Measurements from ENCODE around the gene MKLN1. TPM values are rescaled to one million over a fixed set of nuclear protein-coding genes. Genes with fewer than 3 reads are reported as not detected.

Gene MKLN1
- 14.4 and 15.9 TPM in 2 replicates for polyA plus RNA-seq
- polyA minus RNA-seq, result 65.2 and 82.3 TPM in 2 replicates

DNA sequence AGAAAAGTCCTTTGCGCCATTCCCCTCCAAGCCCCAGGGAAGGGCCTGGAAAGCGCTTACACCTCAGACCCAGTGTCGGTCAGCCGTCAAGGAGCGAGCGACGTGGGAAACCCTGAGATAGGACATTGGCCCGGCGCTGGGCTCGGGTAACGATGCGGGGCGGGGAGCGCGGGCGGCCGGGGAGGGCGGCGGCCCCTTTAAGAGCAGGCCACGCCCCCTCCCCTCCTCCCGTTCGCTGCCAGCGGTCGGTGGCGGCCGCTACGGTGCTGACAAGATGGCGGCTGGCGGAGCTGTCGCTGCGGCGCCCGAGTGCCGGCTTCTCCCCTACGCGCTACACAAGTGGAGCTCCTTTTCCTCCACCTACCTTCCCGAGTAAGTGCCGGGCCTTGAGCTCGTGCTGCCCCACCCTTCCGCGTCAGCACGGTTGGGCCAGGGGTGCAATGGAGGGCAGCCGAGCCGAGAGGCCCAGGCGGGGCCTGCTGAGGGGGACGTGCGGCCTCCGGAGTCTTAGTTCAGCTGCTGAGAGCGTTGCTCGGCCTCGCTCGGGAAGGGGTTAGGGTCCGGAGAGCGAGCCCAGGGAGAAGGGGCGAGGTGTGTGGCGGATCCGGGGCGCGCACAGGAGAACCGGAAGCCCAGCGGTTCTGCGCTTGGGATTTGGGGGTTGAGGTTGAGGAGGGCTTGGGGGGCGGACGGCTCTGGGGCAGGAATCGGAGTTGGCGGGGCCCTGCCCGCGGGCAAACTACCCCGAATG lies at the start of gene MKLN1:
MKLN1 (plus strand) TSS at position 251 of the 751 bp plus-strand sequence; CDS start at position 275, 24 bp downstream.
- no peaks in the 10 kb centered on the region for H4K20me1 ChIP-seq (ENCODE audit: insufficient read depth)
- H3K79me2 ChIP-seq (replicated peaks; ENCODE audit: insufficient read depth, low read length), result peaks cover 49% of the 10 kb centered on the region
- H3K9ac ChIP-seq (ENCODE audit: low read length), result peak within 1 kb of the TSS; percentile 95
- H2AFZ ChIP-seq (ENCODE audit: low read depth, low read length), result peak within 1 kb of the TSS; percentile 86
- peak within 1 kb of the TSS; percentile 95 for H3K4me3 ChIP-seq (ENCODE audit: low read length)
- H3K9me2 ChIP-seq (ENCODE audit: insufficient read depth, low read length), result no peaks in the 10 kb centered on the region
- peak within 1 kb of the TSS; percentile 85 for H3K4me2 ChIP-seq (ENCODE audit: low read length)
- H3F3A ChIP-seq (ENCODE audit: insufficient read depth, low read length, poor library complexity, severe bottlenecking), result no peaks in the 10 kb centered on the region
- peak; percentile 90 for TF ChIP-seq POLR2AphosphoS5 (IDR thresholded peaks at IDR 0.05)
- TF ChIP-seq, protein P1, sequence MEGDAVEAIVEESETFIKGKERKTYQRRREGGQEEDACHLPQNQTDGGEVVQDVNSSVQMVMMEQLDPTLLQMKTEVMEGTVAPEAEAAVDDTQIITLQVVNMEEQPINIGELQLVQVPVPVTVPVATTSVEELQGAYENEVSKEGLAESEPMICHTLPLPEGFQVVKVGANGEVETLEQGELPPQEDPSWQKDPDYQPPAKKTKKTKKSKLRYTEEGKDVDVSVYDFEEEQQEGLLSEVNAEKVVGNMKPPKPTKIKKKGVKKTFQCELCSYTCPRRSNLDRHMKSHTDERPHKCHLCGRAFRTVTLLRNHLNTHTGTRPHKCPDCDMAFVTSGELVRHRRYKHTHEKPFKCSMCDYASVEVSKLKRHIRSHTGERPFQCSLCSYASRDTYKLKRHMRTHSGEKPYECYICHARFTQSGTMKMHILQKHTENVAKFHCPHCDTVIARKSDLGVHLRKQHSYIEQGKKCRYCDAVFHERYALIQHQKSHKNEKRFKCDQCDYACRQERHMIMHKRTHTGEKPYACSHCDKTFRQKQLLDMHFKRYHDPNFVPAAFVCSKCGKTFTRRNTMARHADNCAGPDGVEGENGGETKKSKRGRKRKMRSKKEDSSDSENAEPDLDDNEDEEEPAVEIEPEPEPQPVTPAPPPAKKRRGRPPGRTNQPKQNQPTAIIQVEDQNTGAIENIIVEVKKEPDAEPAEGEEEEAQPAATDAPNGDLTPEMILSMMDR (IDR thresholded peaks at IDR 0.05; ENCODE audit: poor library complexity, severe bottlenecking), result no peak
- peak; percentile 60 for TF ChIP-seq EP300 (conservative IDR thresholded peaks at IDR 0.05; ENCODE audit: poor library complexity, severe bottlenecking)
- TF ChIP-seq RAD21 (conservative IDR thresholded peaks at IDR 0.05), result peak; percentile 63
- TF ChIP-seq SMC3 (conservative IDR thresholded peaks at IDR 0.05; ENCODE audit: poor library complexity), result peak; percentile 64
- TF ChIP-seq, protein P2, sequence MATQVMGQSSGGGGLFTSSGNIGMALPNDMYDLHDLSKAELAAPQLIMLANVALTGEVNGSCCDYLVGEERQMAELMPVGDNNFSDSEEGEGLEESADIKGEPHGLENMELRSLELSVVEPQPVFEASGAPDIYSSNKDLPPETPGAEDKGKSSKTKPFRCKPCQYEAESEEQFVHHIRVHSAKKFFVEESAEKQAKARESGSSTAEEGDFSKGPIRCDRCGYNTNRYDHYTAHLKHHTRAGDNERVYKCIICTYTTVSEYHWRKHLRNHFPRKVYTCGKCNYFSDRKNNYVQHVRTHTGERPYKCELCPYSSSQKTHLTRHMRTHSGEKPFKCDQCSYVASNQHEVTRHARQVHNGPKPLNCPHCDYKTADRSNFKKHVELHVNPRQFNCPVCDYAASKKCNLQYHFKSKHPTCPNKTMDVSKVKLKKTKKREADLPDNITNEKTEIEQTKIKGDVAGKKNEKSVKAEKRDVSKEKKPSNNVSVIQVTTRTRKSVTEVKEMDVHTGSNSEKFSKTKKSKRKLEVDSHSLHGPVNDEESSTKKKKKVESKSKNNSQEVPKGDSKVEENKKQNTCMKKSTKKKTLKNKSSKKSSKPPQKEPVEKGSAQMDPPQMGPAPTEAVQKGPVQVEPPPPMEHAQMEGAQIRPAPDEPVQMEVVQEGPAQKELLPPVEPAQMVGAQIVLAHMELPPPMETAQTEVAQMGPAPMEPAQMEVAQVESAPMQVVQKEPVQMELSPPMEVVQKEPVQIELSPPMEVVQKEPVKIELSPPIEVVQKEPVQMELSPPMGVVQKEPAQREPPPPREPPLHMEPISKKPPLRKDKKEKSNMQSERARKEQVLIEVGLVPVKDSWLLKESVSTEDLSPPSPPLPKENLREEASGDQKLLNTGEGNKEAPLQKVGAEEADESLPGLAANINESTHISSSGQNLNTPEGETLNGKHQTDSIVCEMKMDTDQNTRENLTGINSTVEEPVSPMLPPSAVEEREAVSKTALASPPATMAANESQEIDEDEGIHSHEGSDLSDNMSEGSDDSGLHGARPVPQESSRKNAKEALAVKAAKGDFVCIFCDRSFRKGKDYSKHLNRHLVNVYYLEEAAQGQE (IDR thresholded peaks at IDR 0.05; ENCODE audit: borderline replicate concordance), result peak; percentile 95
- TF ChIP-seq MXI1 (conservative IDR thresholded peaks at IDR 0.05; ENCODE audit: poor library complexity, severe bottlenecking), result peak; percentile 69
- no peak for TF ChIP-seq EZH2 (IDR thresholded peaks at IDR 0.05; ENCODE audit: borderline replicate concordance, insufficient read depth, low read length, poor library complexity, severe bottlenecking)
- peak; percentile 96 for TF ChIP-seq TAF1 (IDR thresholded peaks at IDR 0.05; ENCODE audit: low read depth)
- H3K27me3 ChIP-seq (ENCODE audit: insufficient read depth, low read depth, low read length), result no peaks in the 10 kb centered on the region
- H3K9me3 ChIP-seq (ENCODE audit: low read length), result no peaks in the 10 kb centered on the region
- no peaks in the 10 kb centered on the region for H3K36me3 ChIP-seq (ENCODE audit: insufficient read depth, low read length)
- peak within 1 kb of the TSS; percentile 93 for H3K27ac ChIP-seq (ENCODE audit: low read length)

DNA sequence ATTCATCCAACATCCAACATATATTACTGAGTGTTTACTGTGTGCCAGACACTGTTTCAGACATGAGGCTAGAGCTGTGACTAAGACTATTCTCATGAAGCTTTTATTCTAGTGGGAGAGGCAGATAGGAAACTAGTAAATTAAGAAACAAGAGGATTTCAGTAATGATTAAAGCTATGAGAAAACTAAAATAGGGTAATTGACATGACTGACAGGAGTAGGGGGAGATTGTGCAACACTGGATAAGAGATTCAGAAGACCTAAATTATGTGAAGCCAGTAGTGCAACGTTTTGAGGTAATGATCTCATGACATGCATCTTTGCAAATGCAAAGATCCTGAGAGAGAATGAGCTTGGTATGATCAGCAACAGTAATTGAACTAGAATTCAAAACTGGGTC lies 48.6 kb upstream of the MKLN1 start:
- Histone ChIP-seq H3K9me2 (ENCODE audit: insufficient read depth, low read length) (no peaks in the 10 kb centered on the region), H3K27me3 (ENCODE audit: insufficient read depth, low read depth, low read length) (no peaks in the 10 kb centered on the region), H2AFZ (ENCODE audit: low read depth, low read length) (no peak overlapping the region), H3K36me3 (ENCODE audit: insufficient read depth, low read length) (no peaks in the 10 kb centered on the region), H3K9me3 (ENCODE audit: low read length) (no peaks in the 10 kb centered on the region), H3K9ac (ENCODE audit: low read length) (no peak overlapping the region), H3F3A (ENCODE audit: insufficient read depth, low read length, poor library complexity, severe bottlenecking) (no peaks in the 10 kb centered on the region), H3K4me2 (ENCODE audit: low read length) (no peak overlapping the region), H3K79me2 (replicated peaks; ENCODE audit: insufficient read depth, low read length) (no peaks in the 10 kb centered on the region), H4K20me1 (ENCODE audit: insufficient read depth) (no peaks in the 10 kb centered on the region), H3K27ac (ENCODE audit: low read length) (no peak overlapping the region), H3K4me3 (ENCODE audit: low read length) (no peak overlapping the region)
- TF ChIP-seq POLR2AphosphoS5 (IDR thresholded peaks at IDR 0.05) (no peak), EZH2 (IDR thresholded peaks at IDR 0.05; ENCODE audit: borderline replicate concordance, insufficient read depth, low read length, poor library complexity, severe bottlenecking) (no peak), SMC3 (conservative IDR thresholded peaks at IDR 0.05; ENCODE audit: poor library complexity) (no peak), MXI1 (conservative IDR thresholded peaks at IDR 0.05; ENCODE audit: poor library complexity, severe bottlenecking) (no peak), RAD21 (conservative IDR thresholded peaks at IDR 0.05) (no peak), TAF1 (IDR thresholded peaks at IDR 0.05; ENCODE audit: low read depth) (no peak), EP300 (conservative IDR thresholded peaks at IDR 0.05; ENCODE audit: poor library complexity, severe bottlenecking) (no peak)
- TF ChIP-seq, protein P1 (IDR thresholded peaks at IDR 0.05; ENCODE audit: poor library complexity, severe bottlenecking), result no peak
- TF ChIP-seq, protein P2 (IDR thresholded peaks at IDR 0.05; ENCODE audit: borderline replicate concordance), result no peak
